Kidney (tissue), 14 donors: ENCODE measurements around the gene MYT1. TPM values are rescaled to one million over a fixed set of nuclear protein-coding genes. Genes with fewer than 3 reads are reported as not detected.
A peak's percentile ranks its signal among the peaks of the same experiment; 100 is the strongest.

ENCODE experiments used
- DNase-seq, 5 donors: peaks; one replicate each; pipeline ENCODE4 v3.0.0-alpha.2; 2013 to 2020
- FAIRE-seq: peaks from 2 replicates; lab custom pipeline; 2012; peaks lifted over from hg19 to GRCh38; lab: Jason Lieb, UNC
- H3K27ac ChIP-seq, 2 donors: one replicate each; pipeline ENCODE4 v1.7.0; 2013; ENCODE audit warnings: low read depth in 2 of 2, low read length in 2 of 2, inconsistent platforms in 1 of 2
- H3K27me3 ChIP-seq: one replicate; pipeline ENCODE4 v1.7.1; 2013; ENCODE audit warnings: low read length, inconsistent platforms; ENCODE audit not compliant: control insufficient read depth, insufficient read depth
- H3K36me3 ChIP-seq, 3 donors: one replicate each; pipeline versions ENCODE4 v1.7.0 to v1.7.1; 2013; ENCODE audit warnings: low read length in 3 of 3, control low read depth in 1 of 3, inconsistent platforms in 1 of 3; ENCODE audit not compliant: insufficient read depth in 3 of 3, control insufficient read depth in 2 of 3
- H3K4me1 ChIP-seq, 3 donors: one replicate each; pipeline versions ENCODE4 v1.7.0 to v1.7.1; 2013; ENCODE audit warnings: low read length in 3 of 3, inconsistent platforms in 1 of 3, low read depth in 1 of 3; ENCODE audit not compliant: control insufficient read depth in 2 of 3, insufficient read depth in 2 of 3
- H3K4me3 ChIP-seq, 3 donors: one replicate each; pipeline versions ENCODE4 v1.7.0 to v1.8.1; 2013; ENCODE audit warnings: low read length in 3 of 3, control low read depth in 1 of 3, inconsistent platforms in 1 of 3
- H3K9ac ChIP-seq, 3 donors: one replicate each; pipeline versions ENCODE4 v1.7.0 to v1.7.1; 2013; ENCODE audit warnings: low read length in 3 of 3, control low read depth in 1 of 3, inconsistent platforms in 1 of 3
- H3K9me3 ChIP-seq, 3 donors: one replicate each; pipeline versions ENCODE4 v1.7.0 to v1.7.1; 2013; ENCODE audit warnings: low read length in 3 of 3, control low read depth in 1 of 3, inconsistent platforms in 1 of 3; ENCODE audit not compliant: control insufficient read depth in 2 of 3, insufficient read depth in 1 of 3
- intact Hi-C: fragments of 100-400 bp; cut with DNase I; formaldehyde crosslinking; loops from one replicate; pipeline ENCODE4 v1.11.1; 2022
- polyA plus RNA-seq: library from polyadenylated mRNA; stranded (reverse); fragments of 350-450 nt; fragmentation: Illumina TruSeq; extraction: RNeasy Lipid Tissue Mini Kit (QIAGEN cat#74804); gene quantifications from one replicate; pipeline ENCODE4 v1.2.3, GENCODE V29; 2014; ENCODE audit warnings: low read depth, low replicate concordance; ENCODE audit not compliant: insufficient read depth
- total RNA-seq: library from RNA; stranded (reverse); fragmentation: NEBNext Ultra II Directional; extraction: Animal tissue kit (Norgen Biotek cat#: 25700); gene quantifications from one replicate; pipeline ENCODE4 v1.2.1, GENCODE V29; 2021
- TF ChIP-seq, protein P1 (sequence below): IDR thresholded peaks from 3 replicates; pipeline ENCODE4 v1.5.1; 2012; ENCODE audit warnings: mild to moderate bottlenecking, moderate library complexity, borderline replicate concordance; ENCODE audit not compliant: insufficient read depth; ENCODE audit errors: extremely low read depth
- donor health status: control.
- donor health status: control.
- donor health status: control.
- donor health status: control.
- donor health status: control.
- donor health status: DM: yes; HTN: yes; CAD: no.
- donor health status: Normal renal cell carcinoma (clear cell type).

The MYT1 gene
- total and polyA plus RNA-seq, 2 donors from 2014 or later: not detected

DNA sequence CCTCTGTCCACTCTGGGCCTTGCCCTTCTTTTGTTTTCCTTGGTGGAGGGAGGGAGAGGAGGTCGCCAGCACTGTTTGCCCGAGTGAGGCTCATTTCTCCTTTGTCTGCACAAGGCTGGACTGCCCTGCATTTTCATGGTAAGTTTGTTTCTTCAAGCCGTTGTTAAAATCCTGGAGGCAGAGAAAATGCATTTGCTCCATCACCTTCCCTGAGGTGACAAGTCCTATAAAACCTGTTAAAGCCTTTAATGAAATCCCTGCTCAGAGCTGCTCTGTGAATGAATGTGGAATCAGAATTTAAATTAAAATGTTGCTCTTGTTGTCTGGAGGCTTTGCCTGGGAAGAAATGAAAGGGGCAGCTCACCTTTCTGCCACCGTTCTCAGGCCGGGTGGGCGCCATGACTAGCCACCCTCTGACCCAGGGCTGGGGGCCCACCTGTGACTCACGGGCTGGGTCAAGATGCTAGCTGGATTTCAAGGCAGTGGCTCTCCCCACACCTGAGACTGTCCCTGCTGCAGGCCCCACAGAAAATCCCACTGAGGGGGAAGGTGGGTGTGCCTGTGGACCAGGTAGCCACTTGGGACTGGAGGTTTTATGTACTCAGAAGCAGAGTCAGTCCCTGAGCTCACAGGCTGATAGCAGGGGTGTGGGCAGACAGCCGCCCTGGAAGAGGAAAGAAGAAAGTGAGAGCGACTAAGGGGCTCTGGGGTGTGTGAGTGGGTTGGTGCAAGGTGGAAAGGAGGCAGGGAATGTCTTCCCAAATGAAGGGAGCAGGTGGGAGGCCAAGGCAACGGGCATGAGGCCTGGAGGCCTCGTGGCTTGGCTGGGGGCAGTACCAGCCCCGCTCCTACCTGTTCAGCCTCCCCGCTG, 24.0 kb upstream of the MYT1 start:
- FAIRE-seq (no peak), DNase-seq (peak in 1 of 5 donors; percentile 32)

DNA sequence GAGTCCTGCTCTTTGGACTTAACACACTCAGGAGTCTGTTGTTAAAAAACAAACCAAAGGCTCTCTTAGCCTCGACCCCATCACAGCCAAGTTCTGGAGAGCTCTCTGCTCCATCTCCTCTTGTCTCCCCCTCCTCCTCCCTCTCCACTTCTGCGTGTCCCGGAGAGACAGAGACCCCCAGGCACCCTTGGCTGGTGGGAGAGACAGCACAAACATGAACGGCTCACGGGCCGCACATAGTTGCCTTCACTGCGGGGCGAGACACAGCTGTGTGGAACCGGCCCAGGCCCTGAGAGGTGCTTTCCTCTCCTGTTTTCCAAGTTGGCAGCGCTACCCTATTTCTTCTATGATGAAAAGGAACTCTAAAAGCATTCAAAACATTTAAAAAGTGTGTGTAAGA, 23.3 kb upstream of the MYT1 start:
- H3K27me3 ChIP-seq: no peaks in the 10 kb centered on the region
- H3K4me3 ChIP-seq: no peak overlapping the region
- H3K9me3 ChIP-seq: no peaks in the 10 kb centered on the region
- DNase-seq (peak in 1 of 5 donors; percentile 32), FAIRE-seq (no peak)
- intact Hi-C loops: no loop called here
- no peak overlapping the region for H3K9ac ChIP-seq
- no peaks in the 10 kb centered on the region for H3K4me1 ChIP-seq
- H3K27ac ChIP-seq: no peak overlapping the region
- TF ChIP-seq, protein P1, sequence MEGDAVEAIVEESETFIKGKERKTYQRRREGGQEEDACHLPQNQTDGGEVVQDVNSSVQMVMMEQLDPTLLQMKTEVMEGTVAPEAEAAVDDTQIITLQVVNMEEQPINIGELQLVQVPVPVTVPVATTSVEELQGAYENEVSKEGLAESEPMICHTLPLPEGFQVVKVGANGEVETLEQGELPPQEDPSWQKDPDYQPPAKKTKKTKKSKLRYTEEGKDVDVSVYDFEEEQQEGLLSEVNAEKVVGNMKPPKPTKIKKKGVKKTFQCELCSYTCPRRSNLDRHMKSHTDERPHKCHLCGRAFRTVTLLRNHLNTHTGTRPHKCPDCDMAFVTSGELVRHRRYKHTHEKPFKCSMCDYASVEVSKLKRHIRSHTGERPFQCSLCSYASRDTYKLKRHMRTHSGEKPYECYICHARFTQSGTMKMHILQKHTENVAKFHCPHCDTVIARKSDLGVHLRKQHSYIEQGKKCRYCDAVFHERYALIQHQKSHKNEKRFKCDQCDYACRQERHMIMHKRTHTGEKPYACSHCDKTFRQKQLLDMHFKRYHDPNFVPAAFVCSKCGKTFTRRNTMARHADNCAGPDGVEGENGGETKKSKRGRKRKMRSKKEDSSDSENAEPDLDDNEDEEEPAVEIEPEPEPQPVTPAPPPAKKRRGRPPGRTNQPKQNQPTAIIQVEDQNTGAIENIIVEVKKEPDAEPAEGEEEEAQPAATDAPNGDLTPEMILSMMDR: no peak
- H3K36me3 ChIP-seq: no peaks in the 10 kb centered on the region

More for the DNA sequence above, 24.0 kb upstream of the MYT1 start:
- H3K4me1 ChIP-seq: no peaks in the 10 kb centered on the region
- no peak overlapping the region for H3K9ac ChIP-seq
- no peaks in the 10 kb centered on the region for H3K27me3 ChIP-seq
- intact Hi-C loops: no loop called here
- TF ChIP-seq, protein P1: no peak
- H3K27ac ChIP-seq: no peak overlapping the region
- H3K9me3 ChIP-seq: no peaks in the 10 kb centered on the region
- no peaks in the 10 kb centered on the region for H3K36me3 ChIP-seq
- no peak overlapping the region for H3K4me3 ChIP-seq

DNA sequence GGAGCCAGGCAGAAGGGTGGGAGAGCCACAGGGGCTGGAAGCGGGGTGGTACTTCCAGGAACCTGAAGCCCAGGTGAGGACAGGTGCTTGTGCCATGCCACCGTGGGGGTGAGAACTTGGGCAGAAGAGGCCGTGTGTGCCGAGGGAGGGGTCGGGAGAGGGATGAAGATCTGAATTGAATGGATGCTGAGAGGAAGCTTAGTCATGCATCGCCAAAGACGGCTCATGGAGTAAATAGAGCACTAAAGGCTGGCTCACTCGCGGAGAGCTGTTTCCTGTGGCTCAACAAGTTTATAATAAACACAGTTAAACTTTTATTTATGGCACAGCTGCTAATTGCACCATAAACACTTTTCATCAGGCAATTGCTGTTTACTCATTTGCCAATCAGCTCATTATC, 21.7 kb upstream of the MYT1 start:
- Histone ChIP-seq H3K4me1 (no peaks in the 10 kb centered on the region), H3K27ac (no peak overlapping the region), H3K27me3 (no peaks in the 10 kb centered on the region), H3K9ac (no peak overlapping the region), H3K4me3 (no peak overlapping the region), H3K36me3 (no peaks in the 10 kb centered on the region), H3K9me3 (no peaks in the 10 kb centered on the region)
- TF ChIP-seq, protein P1: no peak
- peak in 1 of 5 donors; percentile 26 for DNase-seq
- intact Hi-C loops: no loop called here
- no peak for FAIRE-seq
